H1 (cell line): ENCODE data around the gene ANKRD13B. TPM values are rescaled to one million over a fixed set of nuclear protein-coding genes. Genes with fewer than 3 reads are reported as not detected.

Source experiments
- CTCF ChIA-PET: fragments of 300-600 bp; sonication (Branson Sonifier 250); formaldehyde crosslinking; loops from one replicate; lab custom pipeline; 2021; ENCODE audit not compliant: partially characterized antibody; lab: Charles Lee
- POLR2A ChIA-PET: fragments of 300-600 bp; sonication (Branson Sonifier 250); formaldehyde crosslinking; loops from one replicate; lab custom pipeline; 2021; ENCODE audit warnings: inconsistent platforms; ENCODE audit not compliant: partially characterized antibody; lab: Charles Lee
- DNase-seq, 2 experiments: peaks; one replicate each; pipeline versions ENCODE4 v3.0.0 to v3.0.0-alpha.2; 2010 to 2022; ENCODE audit warnings: low spot score in 2 of 2, low read depth in 1 of 2, mixed read lengths in 1 of 2
- FAIRE-seq: peaks from 2 replicates; lab custom pipeline; 2011; peaks lifted over from hg19 to GRCh38; lab: Jason Lieb, UNC
- H2AFZ ChIP-seq: 2 replicates; pipeline ENCODE4 v1.8.1; 2012; ENCODE audit warnings: low read length, inconsistent platforms
- H2AK5ac ChIP-seq: 2 replicates; pipeline ENCODE4 v1.6.1; 2013; ENCODE audit warnings: low read depth, low read length
- H2BK120ac ChIP-seq: replicated peaks from 2 replicates; pipeline ENCODE3; 2013; ENCODE audit warnings: low read depth, low read length, inconsistent platforms
- H2BK12ac ChIP-seq: 2 replicates; pipeline ENCODE4 v1.6.1; 2013; ENCODE audit warnings: low read depth, low read length
- H2BK15ac ChIP-seq: 2 replicates; pipeline ENCODE4 v1.6.1; 2013; ENCODE audit warnings: low read length
- H2BK20ac ChIP-seq: 2 replicates; pipeline ENCODE4 v1.6.1; 2013; ENCODE audit warnings: low read length
- H2BK5ac ChIP-seq: 2 replicates; pipeline ENCODE4 v1.6.1; 2013; ENCODE audit warnings: low read depth, low read length
- H3K14ac ChIP-seq: 2 replicates; pipeline ENCODE4 v1.6.1; 2013; ENCODE audit warnings: inconsistent platforms; ENCODE audit not compliant: insufficient read length
- H3K18ac ChIP-seq: 2 replicates; pipeline ENCODE4 v1.6.1; 2013; ENCODE audit warnings: low read length; ENCODE audit errors: extremely low read depth
- H3K23ac ChIP-seq: 2 replicates; pipeline ENCODE4 v1.6.1; 2013; ENCODE audit warnings: inconsistent platforms; ENCODE audit not compliant: insufficient read length
- H3K23me2 ChIP-seq: 2 replicates; pipeline ENCODE4 v1.6.1; 2013; ENCODE audit warnings: low read depth, low read length
- H3K27ac ChIP-seq: 2 replicates; pipeline ENCODE4 v1.6.1; 2011; ENCODE audit warnings: low read depth, low read length, inconsistent platforms
- H3K27me3 ChIP-seq, 4 experiments: replicated peaks in 1 of 4; 1 replicate in 1 of 4; 2 replicates in 3 of 4; pipeline versions ENCODE4 v1.6.1 to v1.8.1; 2011 to 2013; ENCODE audit warnings: low read length in 3 of 4, mild to moderate bottlenecking in 3 of 4, inconsistent platforms in 2 of 4, mixed read lengths in 2 of 4, moderate library complexity in 1 of 4; ENCODE audit not compliant: control insufficient read depth in 3 of 4, insufficient read depth in 3 of 4; ENCODE audit errors: extremely low read depth in 1 of 4
- H3K36me3 ChIP-seq, 4 experiments: 2 replicates each; pipeline versions ENCODE4 v1.6.1 to v1.8.1; 2011 to 2013; ENCODE audit warnings: mild to moderate bottlenecking in 4 of 4, low read length in 3 of 4, moderate library complexity in 2 of 4, control low read depth in 1 of 4, inconsistent platforms in 1 of 4; ENCODE audit not compliant: insufficient read depth in 4 of 4, control insufficient read depth in 2 of 4
- H3K4ac ChIP-seq: replicated peaks from 2 replicates; pipeline ENCODE3; 2013; ENCODE audit warnings: low read length, low read depth, mixed read lengths, inconsistent platforms; ENCODE audit not compliant: insufficient read length
- H3K4me1 ChIP-seq, 4 experiments: replicated peaks in 1 of 4; 1 replicate in 1 of 4; 2 replicates in 3 of 4; pipeline versions ENCODE4 v1.6.1 to v1.8.1; 2011 to 2013; ENCODE audit warnings: low read length in 3 of 4, inconsistent platforms in 2 of 4, mixed read lengths in 1 of 4; ENCODE audit not compliant: insufficient read depth in 4 of 4, control insufficient read depth in 3 of 4
- H3K4me2 ChIP-seq, 2 experiments: 2 replicates each; pipeline versions ENCODE4 v1.6.1 to v1.8.1; 2011 to 2013; ENCODE audit warnings: low read depth in 2 of 2, low read length in 2 of 2, control low read depth in 1 of 2, inconsistent platforms in 1 of 2, mild to moderate bottlenecking in 1 of 2; ENCODE audit not compliant: insufficient read depth in 1 of 2
- H3K4me3 ChIP-seq, 4 experiments: fragments of 200-600, 300-600 bp in 1 of 4; sonication (generic), shearing (Covaris generic), sonication (Bioruptor Twin) in 1 of 4; 2 replicates each; pipeline versions ENCODE4 v1.5.1 to v1.8.1; 2011 to 2016; ENCODE audit warnings: low read length in 4 of 4, low read depth in 3 of 4, control low read depth in 2 of 4, inconsistent platforms in 2 of 4, mild to moderate bottlenecking in 2 of 4, mixed read lengths in 1 of 4, moderate library complexity in 1 of 4; ENCODE audit not compliant: insufficient read depth in 2 of 4; ENCODE audit errors: extremely low read depth in 1 of 4
- H3K56ac ChIP-seq: replicated peaks from 2 replicates; pipeline ENCODE3; 2013; ENCODE audit warnings: low read depth, mild to moderate bottlenecking, mixed read lengths, low read length, inconsistent platforms; ENCODE audit not compliant: insufficient read length
- H3K79me1 ChIP-seq: 2 replicates; pipeline ENCODE4 v1.6.1; 2013; ENCODE audit warnings: low read depth, low read length, control low read depth
- H3K79me2 ChIP-seq, 2 experiments: 2 replicates each; pipeline versions ENCODE4 v1.6.1 to v1.8.1; 2012 to 2013; ENCODE audit warnings: low read length in 2 of 2, mild to moderate bottlenecking in 2 of 2, inconsistent platforms in 1 of 2; ENCODE audit not compliant: insufficient read depth in 2 of 2, control insufficient read depth in 1 of 2
- H3K9ac ChIP-seq, 4 experiments: replicated peaks in 1 of 4; 1 replicate in 1 of 4; 2 replicates in 3 of 4; pipeline versions ENCODE4 v1.6.1 to v1.8.1; 2011 to 2013; ENCODE audit warnings: low read depth in 3 of 4, low read length in 3 of 4, control low read depth in 2 of 4, mild to moderate bottlenecking in 2 of 4, moderate library complexity in 2 of 4, inconsistent platforms in 1 of 4; ENCODE audit errors: extremely low read depth in 1 of 4
- H3K9me3 ChIP-seq, 2 experiments: 2 replicates each; pipeline versions ENCODE4 v1.6.1 to v1.8.1; 2012 to 2013; ENCODE audit warnings: mild to moderate bottlenecking in 2 of 2, moderate library complexity in 2 of 2, control low read depth in 1 of 2, inconsistent platforms in 1 of 2, low read depth in 1 of 2, low read length in 1 of 2, mixed read lengths in 1 of 2; ENCODE audit not compliant: insufficient read depth in 2 of 2
- H4K20me1 ChIP-seq, 2 experiments: replicated peaks in 1 of 2; 2 replicates each; pipeline versions ENCODE3 to v1.8.1; 2011 to 2013; ENCODE audit warnings: inconsistent platforms in 2 of 2, low read length in 2 of 2, mild to moderate bottlenecking in 1 of 2; ENCODE audit not compliant: insufficient read depth in 2 of 2, control insufficient read depth in 1 of 2
- H4K5ac ChIP-seq: 2 replicates; pipeline ENCODE4 v1.6.1; 2013; ENCODE audit warnings: low read length, low read depth, mixed read lengths, inconsistent platforms; ENCODE audit not compliant: insufficient read length
- H4K8ac ChIP-seq: 2 replicates; pipeline ENCODE4 v1.8.0; 2013; ENCODE audit warnings: mild to moderate bottlenecking, moderate library complexity, low read length, inconsistent platforms; ENCODE audit not compliant: insufficient read depth; ENCODE audit errors: extremely low read depth
- H4K91ac ChIP-seq: replicated peaks from 2 replicates; pipeline ENCODE3; 2013; ENCODE audit warnings: low read length, mixed read lengths, inconsistent platforms; ENCODE audit not compliant: insufficient read length
- CTBP2 ChIP-seq: IDR thresholded peaks from 2 replicates; pipeline ENCODE4 v1.7.0; 2011; ENCODE audit warnings: borderline replicate concordance, mild to moderate bottlenecking, moderate library complexity, mixed read lengths, low read length; ENCODE audit not compliant: insufficient read depth, insufficient read length
- EZH2 ChIP-seq: fragments of 200-600 bp; sonication (generic); IDR thresholded peaks from 2 replicates; pipeline ENCODE4 v1.7.1; 2012; ENCODE audit warnings: low read depth, mild to moderate bottlenecking, moderate library complexity, low read length, inconsistent platforms; ENCODE audit not compliant: severe bottlenecking
- KDM1A ChIP-seq: fragments of 200-600, 300-600 bp; sonication (generic); IDR thresholded peaks from 2 replicates; pipeline ENCODE4 v1.7.1; 2016; ENCODE audit warnings: mild to moderate bottlenecking, low read length, borderline replicate concordance
- KDM5A ChIP-seq: fragments of 200-600 bp; IDR thresholded peaks from 2 replicates; pipeline ENCODE4 v1.7.1; 2012; ENCODE audit warnings: mild to moderate bottlenecking, low read length, inconsistent platforms, mixed read lengths
- MAFK ChIP-seq: IDR thresholded peaks from 2 replicates; pipeline ENCODE4 v1.6.1; 2012; ENCODE audit warnings: low read depth, mild to moderate bottlenecking, improper control_type of control experiment, low read length
- NRF1 ChIP-seq: IDR thresholded peaks from 2 replicates; pipeline ENCODE4 v1.6.1; 2011; ENCODE audit warnings: mild to moderate bottlenecking, low read depth, low read length, improper control_type of control experiment
- PHF8 ChIP-seq: fragments of 200-600 bp; sonication (generic); conservative IDR thresholded peaks from 2 replicates; pipeline ENCODE4 v1.7.1; 2012; ENCODE audit warnings: low read depth, mild to moderate bottlenecking, inconsistent platforms, low read length, moderate library complexity
- SP4 ChIP-seq: IDR thresholded peaks from 2 replicates; pipeline ENCODE4 v1.6.1; 2012; ENCODE audit warnings: low read length, inconsistent platforms
- SRF ChIP-seq: IDR thresholded peaks from 2 replicates; pipeline ENCODE4 v1.6.1; 2011; ENCODE audit warnings: mild to moderate bottlenecking, low read depth, low read length, moderate library complexity
- SUZ12 ChIP-seq: fragments of 200-600 bp; sonication (generic); IDR thresholded peaks from 2 replicates; pipeline ENCODE4 v1.6.1; 2012; ENCODE audit warnings: mild to moderate bottlenecking, inconsistent platforms, low read length, moderate library complexity, mixed read lengths
- TCF12 ChIP-seq: IDR thresholded peaks from 2 replicates; pipeline ENCODE4 v1.6.1; 2011; ENCODE audit warnings: low read depth, mild to moderate bottlenecking, low read length
- TEAD4 ChIP-seq: IDR thresholded peaks from 2 replicates; pipeline ENCODE4 v1.6.1; 2012; ENCODE audit warnings: low read depth, low read length, inconsistent platforms, mixed read lengths
- WGBS, 2 experiments: shearing (Covaris generic) in 1 of 2; methylation state at CpG; one replicate each; pipeline versions ENCODE4 v1.1.6 to v1.1.7; 2013 to 2015; ENCODE audit warnings: low lambda C conversion rate in 2 of 2, mixed read lengths in 2 of 2, inconsistent platforms in 1 of 2, low coverage in 1 of 2, missing lambda C conversion rate in 1 of 2; ENCODE audit not compliant: insufficient replicate concordance in 2 of 2, insufficient coverage in 1 of 2, insufficient read length in 1 of 2; ENCODE audit errors: extremely low coverage in 1 of 2, missing lambda C conversion rate in 1 of 2; 5-methylcytosine and 5-hydroxymethylcytosine counted together
- polyA plus RNA-seq, 7 experiments: library from polyadenylated mRNA; depleted of rRNA in 3 of 7; stranded (reverse) in 5 of 7; unstranded in 2 of 7; fragments of >200 nt in 5 of 7; fragments of 200-250 nt in 2 of 7; gene quantifications; 1 replicate in 5 of 7; 2 replicates in 1 of 7; 4 replicates in 1 of 7; pipeline versions ENCODE4 v1.2.1 to v1.2.3, GENCODE V29; 2011 to 2013; ENCODE audit warnings: missing spikeins in 2 of 7, mixed read lengths in 2 of 7
- total RNA-seq: library from RNA; stranded (reverse); fragmentation: NEBNext Ultra II Directional; extraction: Animal tissue kit (Norgen Biotek cat#: 25700); gene quantifications from 2 replicates; pipeline ENCODE4 v1.2.1, GENCODE V29; 2021

Gene ANKRD13B
- total and polyA plus RNA-seq, 2 of the 8 experiments (the other 6 are each of a cell fraction or from before 2014, with no cell fraction given): 16.4 to 48.5 TPM

GRCh38 chr17:29574732-29575510 lies 18.0 kb upstream of the ANKRD13B start:
- H3K23ac ChIP-seq: no peak overlapping the region
- H2BK12ac ChIP-seq: no peak overlapping the region
- ChIA-PET POLR2A (interaction anchor here (0.6 to 2.8 kb wide), 8 partner anchors 8 to 933 kb away, joined by 3 to 12 read pairs (median 4); partner anchors contain the start of genes ABHD15 and ANKRD13B), CTCF (interaction anchor here (1.1 to 15.3 kb wide), 7 partner anchors 9 to 204 kb away, joined by 3 to 193 read pairs (median 10); partner anchors contain the start of genes ANKRD13B and CORO6)
- no peak overlapping the region for H3K27ac ChIP-seq
- H3K79me2 ChIP-seq: no peaks in the 10 kb centered on the region
- no peaks in the 10 kb centered on the region; the same call in 1 of the 2 replicates for H3K23me2 ChIP-seq
- H2BK15ac ChIP-seq: no peak overlapping the region
- FAIRE-seq: no peak
- no peak overlapping the region for H2BK120ac ChIP-seq
- no peak overlapping the region for H3K4me3 ChIP-seq
- peaks cover 9 to 30% (median 15%) of the 10 kb centered on the region in 4 experiments; a peak in 6 of 8 replicates for H3K36me3 ChIP-seq
- H3K18ac ChIP-seq: no peak overlapping the region
- H3K4me1 ChIP-seq: no peaks in the 10 kb centered on the region
- no peak overlapping the region for H2AFZ ChIP-seq
- H2BK20ac ChIP-seq: no peak overlapping the region
- WGBS, 2 experiments: 82% methylated on average over 17 of the region's 17 CpGs; no CpG with 5 or more reads in 1 of the 2 experiments
- H3K9ac ChIP-seq: no peak overlapping the region; a peak in 1 of 7 replicates
- H3K14ac ChIP-seq: no peak overlapping the region
- no peak overlapping the region for H3K56ac ChIP-seq
- peaks cover 1 to 4% of the 10 kb centered on the region in 2 experiments for H4K20me1 ChIP-seq
- H3K4me2 ChIP-seq: no peak overlapping the region
- no peaks in the 10 kb centered on the region for H3K9me3 ChIP-seq
- peaks cover 0 to 11% (median 3%) of the 10 kb centered on the region in 4 experiments; a peak in 2 of 7 replicates for H3K27me3 ChIP-seq
- H4K5ac ChIP-seq: no peak overlapping the region
- H4K91ac ChIP-seq: no peak overlapping the region
- H2AK5ac ChIP-seq: no peak overlapping the region
- H3K79me1 ChIP-seq: no peaks in the 10 kb centered on the region
- no peak for TF ChIP-seq EZH2
- TF ChIP-seq NRF1: no peak
- no peak for TF ChIP-seq KDM5A
- TF ChIP-seq TEAD4: no peak
- TF ChIP-seq MAFK: no peak
- TF ChIP-seq PHF8: no peak
- TF ChIP-seq SUZ12: no peak
- no peak for TF ChIP-seq CTBP2
- no peak for TF ChIP-seq KDM1A
- no peak for TF ChIP-seq SRF
- TF ChIP-seq TCF12: no peak
- no peak for TF ChIP-seq SP4
- H4K8ac ChIP-seq: no peak overlapping the region
- no peak overlapping the region for H3K4ac ChIP-seq
- DNase-seq: no peak
- H2BK5ac ChIP-seq: no peak overlapping the region
